ENCODE results near the gene KIRREL3.

The KIRREL3 gene

GRCh38 chr11:126570489-126570888 lies 430.1 kb downstream of the KIRREL3 start:
- DNase-seq (ENCODE audit: low read depth, low spot score) = no peak
- H3K9me3 ChIP-seq (ENCODE audit: low read depth, low read length) = no peaks in the 10 kb centered on the region
- H3K27ac ChIP-seq = no peak overlapping the region
- TF ChIP-seq FOXP2 (optimal IDR thresholded peaks at IDR 0.05; ENCODE audit: control extremely low read depth, extremely low read length, insufficient read depth) (no peak), POLR2AphosphoS5 (IDR thresholded peaks at IDR 0.05; ENCODE audit: borderline replicate concordance, low read depth, low read length) (no peak), EZH2 (IDR thresholded peaks at IDR 0.05) (no peak)
- no peaks in the 10 kb centered on the region for H3K36me3 ChIP-seq (ENCODE audit: insufficient read depth, low read length)
- no peak overlapping the region for H3K9ac ChIP-seq (ENCODE audit: insufficient read length)
- H3K4me3 ChIP-seq = no peak overlapping the region

- DNase-seq (ENCODE audit: low read depth, low spot score) = no peak
- no peaks in the 10 kb centered on the region for H3K36me3 ChIP-seq (ENCODE audit: insufficient read depth, low read length)
- H3K9me3 ChIP-seq (ENCODE audit: low read depth, low read length) = no peaks in the 10 kb centered on the region
- no peak overlapping the region for H3K9ac ChIP-seq (ENCODE audit: insufficient read length)
- no peak overlapping the region for H3K4me3 ChIP-seq
- TF ChIP-seq FOXP2 (optimal IDR thresholded peaks at IDR 0.05; ENCODE audit: control extremely low read depth, extremely low read length, insufficient read depth) (no peak), POLR2AphosphoS5 (IDR thresholded peaks at IDR 0.05; ENCODE audit: borderline replicate concordance, low read depth, low read length) (no peak), EZH2 (IDR thresholded peaks at IDR 0.05) (no peak)
- H3K27ac ChIP-seq = no peak overlapping the region
These were observed 433.2 kb downstream of the KIRREL3 start for GRCh38 chr11:126567419-126567818.

GRCh38 chr11:126564566-126564965 lies 436.0 kb downstream of the KIRREL3 start:
- no peak for DNase-seq (ENCODE audit: low read depth, low spot score)
- TF ChIP-seq EZH2 (IDR thresholded peaks at IDR 0.05) = no peak
- TF ChIP-seq FOXP2 (optimal IDR thresholded peaks at IDR 0.05; ENCODE audit: control extremely low read depth, extremely low read length, insufficient read depth) = no peak
- TF ChIP-seq POLR2AphosphoS5 (IDR thresholded peaks at IDR 0.05; ENCODE audit: borderline replicate concordance, low read depth, low read length) = no peak
- Histone ChIP-seq H3K36me3 (ENCODE audit: insufficient read depth, low read length) (no peaks in the 10 kb centered on the region), H3K4me3 (no peak overlapping the region), H3K9ac (ENCODE audit: insufficient read length) (no peak overlapping the region), H3K9me3 (ENCODE audit: low read depth, low read length) (no peaks in the 10 kb centered on the region), H3K27ac (no peak overlapping the region)

- peak; percentile 37 for DNase-seq (ENCODE audit: low read depth, low spot score)
- TF ChIP-seq FOXP2 (optimal IDR thresholded peaks at IDR 0.05; ENCODE audit: control extremely low read depth, extremely low read length, insufficient read depth) (no peak), POLR2AphosphoS5 (IDR thresholded peaks at IDR 0.05; ENCODE audit: borderline replicate concordance, low read depth, low read length) (no peak), EZH2 (IDR thresholded peaks at IDR 0.05) (no peak)
- no peak overlapping the region for H3K27ac ChIP-seq
- no peak overlapping the region for H3K4me3 ChIP-seq
- H3K9me3 ChIP-seq (ENCODE audit: low read depth, low read length) = no peaks in the 10 kb centered on the region
- no peak overlapping the region for H3K9ac ChIP-seq (ENCODE audit: insufficient read length)
- H3K36me3 ChIP-seq (ENCODE audit: insufficient read depth, low read length) = no peaks in the 10 kb centered on the region
These were observed 439.2 kb downstream of the KIRREL3 start for GRCh38 chr11:126561327-126561893.

- no peak for TF ChIP-seq FOXP2 (optimal IDR thresholded peaks at IDR 0.05; ENCODE audit: control extremely low read depth, extremely low read length, insufficient read depth)
- no peak for TF ChIP-seq POLR2AphosphoS5 (IDR thresholded peaks at IDR 0.05; ENCODE audit: borderline replicate concordance, low read depth, low read length)
- Histone ChIP-seq H3K27ac (no peak overlapping the region), H3K36me3 (ENCODE audit: insufficient read depth, low read length) (no peaks in the 10 kb centered on the region), H3K9ac (ENCODE audit: insufficient read length) (no peak overlapping the region), H3K9me3 (ENCODE audit: low read depth, low read length) (no peaks in the 10 kb centered on the region), H3K4me3 (no peak overlapping the region)
- no peak for DNase-seq (ENCODE audit: low read depth, low spot score)
These were observed 440.3 kb downstream of the KIRREL3 start for GRCh38 chr11:126560221-126560620.

- H3K4me3 ChIP-seq = no peak overlapping the region
- no peak for DNase-seq (ENCODE audit: low read depth, low spot score)
- no peak overlapping the region for H3K9ac ChIP-seq (ENCODE audit: insufficient read length)
- no peak overlapping the region for H3K27ac ChIP-seq
- TF ChIP-seq EZH2 (IDR thresholded peaks at IDR 0.05) = no peak
- no peak for TF ChIP-seq FOXP2 (optimal IDR thresholded peaks at IDR 0.05; ENCODE audit: control extremely low read depth, extremely low read length, insufficient read depth)
- no peak for TF ChIP-seq POLR2AphosphoS5 (IDR thresholded peaks at IDR 0.05; ENCODE audit: borderline replicate concordance, low read depth, low read length)
- no peaks in the 10 kb centered on the region for H3K9me3 ChIP-seq (ENCODE audit: low read depth, low read length)
- no peaks in the 10 kb centered on the region for H3K36me3 ChIP-seq (ENCODE audit: insufficient read depth, low read length)
These were observed 451.7 kb downstream of the KIRREL3 start for GRCh38 chr11:126548581-126549550.

GRCh38 chr11:126547691-126548090 lies 452.9 kb downstream of the KIRREL3 start:
- TF ChIP-seq FOXP2 (optimal IDR thresholded peaks at IDR 0.05; ENCODE audit: control extremely low read depth, extremely low read length, insufficient read depth) (no peak), EZH2 (IDR thresholded peaks at IDR 0.05) (no peak), POLR2AphosphoS5 (IDR thresholded peaks at IDR 0.05; ENCODE audit: borderline replicate concordance, low read depth, low read length) (no peak)
- no peak for DNase-seq (ENCODE audit: low read depth, low spot score)
- no peaks in the 10 kb centered on the region for H3K36me3 ChIP-seq (ENCODE audit: insufficient read depth, low read length)
- no peak overlapping the region for H3K4me3 ChIP-seq
- no peaks in the 10 kb centered on the region for H3K9me3 ChIP-seq (ENCODE audit: low read depth, low read length)
- H3K9ac ChIP-seq (ENCODE audit: insufficient read length) = no peak overlapping the region
- H3K27ac ChIP-seq = no peak overlapping the region

- H3K27ac ChIP-seq = no peak overlapping the region
- TF ChIP-seq FOXP2 (optimal IDR thresholded peaks at IDR 0.05; ENCODE audit: control extremely low read depth, extremely low read length, insufficient read depth) (no peak), POLR2AphosphoS5 (IDR thresholded peaks at IDR 0.05; ENCODE audit: borderline replicate concordance, low read depth, low read length) (no peak), EZH2 (IDR thresholded peaks at IDR 0.05) (no peak)
- H3K9ac ChIP-seq (ENCODE audit: insufficient read length) = no peak overlapping the region
- no peaks in the 10 kb centered on the region for H3K36me3 ChIP-seq (ENCODE audit: insufficient read depth, low read length)
- peak; percentile 26 for DNase-seq (ENCODE audit: low read depth, low spot score)
- H3K9me3 ChIP-seq (ENCODE audit: low read depth, low read length) = no peaks in the 10 kb centered on the region
- H3K4me3 ChIP-seq = no peak overlapping the region
These were observed 453.4 kb downstream of the KIRREL3 start for GRCh38 chr11:126547161-126547560.

Measured in SK-N-MC (cell line).